Hair follicular keratinocyte (primary cell): ENCODE measurements around the gene CHRND. TPM values are rescaled to one million over a fixed set of nuclear protein-coding genes. Genes with fewer than 3 reads are reported as not detected.

Experiments
- total RNA-seq: library from RNA; depleted of rRNA; stranded (reverse); fragments of >200 nt; gene quantifications from 2 replicates; pipeline ENCODE4 v1.2.3, GENCODE V29; 2015

The CHRND gene
- not detected in 2 replicates for total RNA-seq

GRCh38 chr2:232525791-232526371 lies at the start of gene CHRND:
CHRND (plus strand) TSS chr2:232526160; CDS start chr2:232526216, 56 bp downstream.

GRCh38 chr2:232487385-232488096 lies 38.4 kb upstream of the CHRND start, which contains the start of gene ECEL1:
ECEL1 (minus strand) TSS chr2:232487834; CDS start chr2:232486653, 1,181 bp downstream.

GRCh38 chr2:232519581-232520438 lies 6.2 kb upstream of the CHRND start, which contains the start of gene PRSS56:
PRSS56 (plus strand) TSS chr2:232520388; CDS start chr2:232520599, 211 bp downstream.

GRCh38 chr2:232539298-232540231 lies 13.6 kb downstream of the CHRND start, which contains the start of gene CHRNG:
CHRNG (plus strand) TSS chr2:232539692; CDS start chr2:232539748, 56 bp downstream.

GRCh38 chr2:232550354-232551249 lies 24.6 kb downstream of the CHRND start, which contains the start of the genes EIF4E2 and TIGD1:
EIF4E2 (plus strand) TSS chr2:232550689; CDS start chr2:232550725, 36 bp downstream.
TIGD1 (minus strand) TSS chr2:232550557; CDS start chr2:232549882, 675 bp downstream.

Other genes starting within 250 kb of the CHRND start
- gene ALPP, start 147.4 kb upstream of the CHRND start, total RNA-seq: not detected in 2 replicates
- not detected in 2 replicates for gene ALPG, start 119.3 kb upstream of the CHRND start, total RNA-seq
- gene ALPI, start 70.0 kb upstream of the CHRND start, total RNA-seq: not detected in 2 replicates
- gene ECEL1, start 38.3 kb upstream of the CHRND start, total RNA-seq: not detected in 2 replicates
- not detected in 2 replicates for gene PRSS56, start 5.8 kb upstream of the CHRND start, total RNA-seq
- not detected in 2 replicates for gene CHRNG, start 13.5 kb downstream of the CHRND start, total RNA-seq
- gene TIGD1, start 24.4 kb downstream of the CHRND start, total RNA-seq: 0.70 and 1.9 TPM in 2 replicates
- 65.3 and 82.2 TPM in 2 replicates for gene EIF4E2, start 24.5 kb downstream of the CHRND start, total RNA-seq
- gene EFHD1, start 107.4 kb downstream of the CHRND start, total RNA-seq: not detected in 2 replicates
- 22.8 and 26.4 TPM in 2 replicates for gene GIGYF2, start 171.2 kb downstream of the CHRND start, total RNA-seq